Activated CD4-positive, alpha-beta T cell treated with anti-CD3 and anti-CD28 coated beads for 36 hours (primary cell): ENCODE results near the gene OPA3. TPM values are rescaled to one million over a fixed set of nuclear protein-coding genes. Genes with fewer than 3 reads are reported as not detected.

Source experiments
- ATAC-seq: fragments of 200-7000 bp; cut with Tn5 transposase; one replicate; pipeline ENCODE4 v1.10.0; 2021; ENCODE audit warnings: mild to moderate bottlenecking, moderate library complexity
- CTCF ChIA-PET: fragments of 350-600 bp; sonication (Branson Sonifier 250); formaldehyde crosslinking; loops from one replicate; lab custom pipeline; 2021; ENCODE audit warnings: antibody characterized with exemption; lab: Charles Lee
- POLR2A ChIA-PET: fragments of 350-600 bp; sonication (Branson Sonifier 250); formaldehyde crosslinking; loops from one replicate; lab custom pipeline; 2021; ENCODE audit warnings: antibody characterized with exemption, inconsistent platforms; lab: Charles Lee
- DNase-seq: peaks from one replicate; pipeline ENCODE4 v3.0.0-alpha.2; 2020
- H3K27ac Mint-ChIP-seq: one replicate; pipeline ENCODE4 v1.8.0; 2021; ENCODE audit warnings: mixed read lengths
- H3K27me3 Mint-ChIP-seq: one replicate; pipeline ENCODE4 v1.8.0; 2021; ENCODE audit warnings: mixed read lengths
- H3K36me3 Mint-ChIP-seq: one replicate; pipeline ENCODE4 v1.8.0; 2021; ENCODE audit warnings: low read depth, mixed read lengths
- H3K4me1 Mint-ChIP-seq: one replicate; pipeline ENCODE4 v1.8.0; 2021; ENCODE audit warnings: mixed read lengths
- H3K4me3 Mint-ChIP-seq: one replicate; pipeline ENCODE4 v1.8.0; 2021; ENCODE audit warnings: mild to moderate bottlenecking, moderate library complexity, mixed read lengths
- H3K9me3 Mint-ChIP-seq: one replicate; pipeline ENCODE4 v1.8.0; 2021; ENCODE audit warnings: low read depth, mixed read lengths
- intact Hi-C, 2 experiments: fragments of 100-400 bp; cut with DNase I in 1 of 2; cut with micrococcal nuclease in 1 of 2; formaldehyde crosslinking; loops; one replicate each; pipeline versions ENCODE4 v1.14.2 to v1.15.1; 2022 to 2024; cut with DNase I, micrococcal nuclease
- total RNA-seq, 2 experiments: library from RNA; stranded (reverse); gene quantifications; one replicate each; pipeline ENCODE4 v1.2.3, GENCODE V29; 2021

The OPA3 gene
- total RNA-seq, 2 experiments from 2014 or later: 13.8 to 14.4 TPM

GRCh38 chr19:45502111-45502510 lies 82.5 kb downstream of the OPA3 start:
- no peaks in the 10 kb centered on the region for H3K9me3 Mint-ChIP-seq
- peaks cover 40% of the 10 kb centered on the region for H3K4me1 Mint-ChIP-seq
- no peak overlapping the region for H3K4me3 Mint-ChIP-seq
- no peak overlapping the region for H3K27ac Mint-ChIP-seq
- ATAC-seq: no peak
- intact Hi-C loops: no loop called here
- CTCF ChIA-PET: no interaction called here
- peaks cover 2% of the 10 kb centered on the region for H3K36me3 Mint-ChIP-seq
- POLR2A ChIA-PET: no interaction called here
- DNase-seq: no peak
- peaks cover 12% of the 10 kb centered on the region for H3K27me3 Mint-ChIP-seq

GRCh38 chr19:45501730-45502014 lies 82.9 kb downstream of the OPA3 start:
- ATAC-seq (no peak), DNase-seq (no peak)
- H3K9me3 Mint-ChIP-seq: no peaks in the 10 kb centered on the region
- peaks cover 2% of the 10 kb centered on the region for H3K36me3 Mint-ChIP-seq
- ChIA-PET POLR2A (no interaction called here), CTCF (interaction anchor here (0.7 to 1.0 kb wide), 2 partner anchors 17 to 61 kb away, joined by 3 to 4 read pairs; no protein-coding TSS in a partner anchor)
- H3K27ac Mint-ChIP-seq: no peak overlapping the region
- intact Hi-C loops: no loop called here
- no peak overlapping the region for H3K4me3 Mint-ChIP-seq
- H3K4me1 Mint-ChIP-seq: peaks cover 41% of the 10 kb centered on the region
- peaks cover 14% of the 10 kb centered on the region for H3K27me3 Mint-ChIP-seq

GRCh38 chr19:45500918-45501729 lies 83.5 kb downstream of the OPA3 start:
- Mint-ChIP-seq H3K4me3 (no peak overlapping the region), H3K27ac (no peak overlapping the region), H3K9me3 (no peaks in the 10 kb centered on the region), H3K4me1 (peaks cover 40% of the 10 kb centered on the region), H3K27me3 (peaks cover 14% of the 10 kb centered on the region), H3K36me3 (peaks cover 2% of the 10 kb centered on the region)
- ChIA-PET CTCF (interaction anchor here (0.7 to 1.0 kb wide), 2 partner anchors 16 to 60 kb away, joined by 3 to 4 read pairs; no protein-coding TSS in a partner anchor), POLR2A (no interaction called here)
- intact Hi-C loops: no loop called here
- DNase-seq (no peak), ATAC-seq (no peak)

- intact Hi-C loops: loop anchor here in 1 of 2 experiments (2.0 to 5.0 kb wide), 2 partner anchors 59 to 407 kb away; partner anchors contain the start of gene PPP1R37
- H3K9me3 Mint-ChIP-seq: no peaks in the 10 kb centered on the region
- POLR2A ChIA-PET: interaction anchor here (0.6 to 1.3 kb wide), 3 partner anchors 14 to 322 kb away, joined by 3 to 4 read pairs (median 3); partner anchors contain the start of gene TRAPPC6A
These were observed 85.1 kb downstream of the OPA3 start for GRCh38 chr19:45499196-45500180.

GRCh38 chr19:45498411-45499195 lies 86.0 kb downstream of the OPA3 start, which contains the start of gene PPM1N:
PPM1N (plus strand) TSS chr19:45498443; CDS start chr19:45498473, 30 bp downstream.
- ATAC-seq (peak; percentile 49), DNase-seq (peak; percentile 79)
- POLR2A ChIA-PET: interaction anchor here (1.3 kb wide), 1 partner anchor 13 kb away, joined by 4 read pairs; no protein-coding TSS in a partner anchor
- H3K27me3 Mint-ChIP-seq: peaks cover 21% of the 10 kb centered on the region
- CTCF ChIA-PET: interaction anchor here (0.6 to 4.6 kb wide), 8 partner anchors 9 to 195 kb away, joined by 3 to 33 read pairs (median 4); partner anchors contain the start of gene QPCTL
- peak within 1 kb of the TSS; percentile 55 for H3K27ac Mint-ChIP-seq
- intact Hi-C loops: loop anchor here in 1 of 2 experiments (2.0 to 5.0 kb wide), 2 partner anchors 60 to 406 kb away; partner anchors contain the start of gene PPP1R37
- peaks cover 2% of the 10 kb centered on the region for H3K36me3 Mint-ChIP-seq
- H3K9me3 Mint-ChIP-seq: no peaks in the 10 kb centered on the region
- H3K4me1 Mint-ChIP-seq: peaks cover 36% of the 10 kb centered on the region
- H3K4me3 Mint-ChIP-seq: peak within 1 kb of the TSS; percentile 73

More at GRCh38 chr19:45499196-45500180, 85.1 kb downstream of the OPA3 start:
- peak; percentile 85 for DNase-seq
- CTCF ChIA-PET: interaction anchor here (0.6 to 2.9 kb wide), 8 partner anchors 9 to 194 kb away, joined by 3 to 14 read pairs (median 4); partner anchors contain the start of gene QPCTL
- Mint-ChIP-seq H3K27ac (peak overlapping the region; percentile 37), H3K4me3 (peak overlapping the region; percentile 10), H3K27me3 (peaks cover 21% of the 10 kb centered on the region), H3K36me3 (peaks cover 2% of the 10 kb centered on the region), H3K4me1 (peaks cover 33% of the 10 kb centered on the region)
- peak; percentile 60 for ATAC-seq

- Mint-ChIP-seq H3K9me3 (no peaks in the 10 kb centered on the region), H3K27me3 (peaks cover 23% of the 10 kb centered on the region), H3K4me1 (peaks cover 43% of the 10 kb centered on the region), H3K4me3 (peak overlapping the region; percentile 63), H3K36me3 (peaks cover 2% of the 10 kb centered on the region), H3K27ac (no peak overlapping the region)
- ATAC-seq (no peak), DNase-seq (peak; percentile 34)
- ChIA-PET POLR2A (interaction anchor here (0.6 kb wide), 1 partner anchor 100 kb away, joined by 4 read pairs; no protein-coding TSS in a partner anchor), CTCF (interaction anchor here (0.6 to 4.6 kb wide), 4 partner anchors 12 to 320 kb away, joined by 3 to 33 read pairs (median 8); partner anchors contain the start of gene TRAPPC6A)
- intact Hi-C loops: loop anchor here (1.0 to 5.0 kb wide), 10 partner anchors 9 to 405 kb away; partner anchors contain the start of genes OPA3 (in 2 of the 2), POLR1G (in 1 of the 2), PPP1R37 (in 1 of the 2) and QPCTL (in 1 of the 2)
These were observed 86.8 kb downstream of the OPA3 start for GRCh38 chr19:45497791-45498190.

- H3K27ac Mint-ChIP-seq: no peak overlapping the region
- peaks cover 2% of the 10 kb centered on the region for H3K36me3 Mint-ChIP-seq
- no peaks in the 10 kb centered on the region for H3K9me3 Mint-ChIP-seq
- DNase-seq (peak; percentile 74), ATAC-seq (peak; percentile 1)
- peak overlapping the region; percentile 6 for H3K4me3 Mint-ChIP-seq
- ChIA-PET POLR2A (interaction anchor here (1.0 to 1.1 kb wide), 2 partner anchors 11 to 17 kb away, joined by 3 read pairs; no protein-coding TSS in a partner anchor), CTCF (interaction anchor here (0.9 to 4.6 kb wide), 7 partner anchors 9 to 181 kb away, joined by 3 to 33 read pairs (median 4); no protein-coding TSS in a partner anchor)
- H3K27me3 Mint-ChIP-seq: peaks cover 31% of the 10 kb centered on the region
- intact Hi-C loops: loop anchor here (2.0 to 5.0 kb wide), 3 partner anchors 88 to 404 kb away; partner anchors contain the start of genes OPA3 (in 1 of the 2) and PPP1R37 (in 1 of the 2)
- H3K4me1 Mint-ChIP-seq: peaks cover 43% of the 10 kb centered on the region
These were observed 88.2 kb downstream of the OPA3 start for GRCh38 chr19:45496349-45496953.

GRCh38 chr19:45495178-45495577 lies 89.4 kb downstream of the OPA3 start:
- ChIA-PET POLR2A (interaction anchor here (0.6 kb wide), 1 partner anchor 26 kb away, joined by 3 read pairs; no protein-coding TSS in a partner anchor), CTCF (interaction anchor here (0.5 to 4.6 kb wide), 11 partner anchors 9 to 183 kb away, joined by 3 to 33 read pairs (median 4); no protein-coding TSS in a partner anchor)
- ATAC-seq (no peak), DNase-seq (no peak)
- no peaks in the 10 kb centered on the region for H3K9me3 Mint-ChIP-seq
- intact Hi-C loops: loop anchor here in 1 of 2 experiments (5.0 kb wide), 1 partner anchor 403 kb away; the partner anchor contains the start of gene PPP1R37
- H3K4me3 Mint-ChIP-seq: peak overlapping the region; percentile 6
- peaks cover 2% of the 10 kb centered on the region for H3K36me3 Mint-ChIP-seq
- H3K27ac Mint-ChIP-seq: no peak overlapping the region
- peaks cover 31% of the 10 kb centered on the region for H3K27me3 Mint-ChIP-seq
- H3K4me1 Mint-ChIP-seq: peaks cover 40% of the 10 kb centered on the region

GRCh38 chr19:45494261-45494916 lies 90.2 kb downstream of the OPA3 start:
- intact Hi-C loops: no loop called here
- no peaks in the 10 kb centered on the region for H3K36me3 Mint-ChIP-seq

More at GRCh38 chr19:45494261-45494916, 90.2 kb downstream of the OPA3 start:
- H3K4me1 Mint-ChIP-seq: peaks cover 36% of the 10 kb centered on the region
- ChIA-PET POLR2A (interaction anchor here (0.6 kb wide), 1 partner anchor 25 kb away, joined by 3 read pairs; no protein-coding TSS in a partner anchor), CTCF (interaction anchor here (0.7 to 4.6 kb wide), 9 partner anchors 9 to 1022 kb away, joined by 3 to 33 read pairs (median 6); no protein-coding TSS in a partner anchor)
- no peak for DNase-seq
- ATAC-seq: no peak
- H3K27me3 Mint-ChIP-seq: peaks cover 28% of the 10 kb centered on the region
- H3K4me3 Mint-ChIP-seq: no peak overlapping the region
- no peaks in the 10 kb centered on the region for H3K9me3 Mint-ChIP-seq
- H3K27ac Mint-ChIP-seq: no peak overlapping the region
